SH-SY5Y (cell line): Measurements from ENCODE around the gene COL1A2.

Source experiments
- GATA2 ChIP-seq: IDR thresholded peaks from 2 replicates; pipeline ENCODE4 v1.6.1; 2011; ENCODE audit warnings: mild to moderate bottlenecking, low read depth, low read length
- GATA3 ChIP-seq: IDR thresholded peaks from 2 replicates; pipeline ENCODE4 v1.6.1; 2011; ENCODE audit warnings: low read depth, mild to moderate bottlenecking, low read length, moderate library complexity

Gene COL1A2

DNA sequence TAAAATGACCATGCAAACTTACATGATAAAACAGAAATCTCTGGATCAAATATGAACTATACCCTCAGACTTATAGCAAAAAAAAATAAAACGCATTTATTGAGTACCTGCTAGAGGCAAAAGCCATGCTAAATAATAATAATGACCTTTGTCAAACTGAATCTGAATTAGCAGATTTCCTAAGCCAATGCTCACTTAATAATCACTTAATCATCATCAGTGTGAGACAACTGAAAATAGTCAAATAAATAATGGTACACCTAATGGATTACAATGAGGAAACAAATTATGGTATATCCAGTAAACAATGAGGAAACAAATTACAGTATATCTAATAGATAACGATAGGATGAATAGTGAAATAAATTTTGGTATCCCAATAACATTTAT lies 37.6 kb downstream of the COL1A2 start:
- TF ChIP-seq GATA3 (no peak), GATA2 (no peak)

- TF ChIP-seq GATA3: no peak
- TF ChIP-seq GATA2: no peak
These were observed 38.1 kb downstream of the COL1A2 start for GRCh38 chr7:94432817-94433216.

DNA sequence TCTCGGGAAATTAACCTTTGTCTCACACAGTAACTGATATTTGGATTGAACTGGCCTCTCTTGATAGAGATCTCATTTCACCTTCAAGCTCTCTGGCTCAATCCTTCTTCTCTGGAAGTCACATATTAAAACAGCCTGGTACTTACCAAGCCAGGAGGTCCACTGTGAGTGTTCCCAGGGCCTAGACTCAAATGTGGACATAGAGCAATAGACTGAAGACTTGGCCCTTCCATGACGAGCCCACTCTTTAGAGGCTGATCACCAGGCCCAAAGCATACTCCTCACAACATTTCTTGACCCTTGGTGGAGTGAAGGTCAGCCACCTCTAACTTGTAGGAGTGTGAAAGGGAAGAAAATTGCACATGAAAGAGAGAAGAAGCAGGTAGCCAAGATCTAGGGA lies 38.5 kb downstream of the COL1A2 start:
- TF ChIP-seq GATA2 (no peak), GATA3 (no peak)

DNA sequence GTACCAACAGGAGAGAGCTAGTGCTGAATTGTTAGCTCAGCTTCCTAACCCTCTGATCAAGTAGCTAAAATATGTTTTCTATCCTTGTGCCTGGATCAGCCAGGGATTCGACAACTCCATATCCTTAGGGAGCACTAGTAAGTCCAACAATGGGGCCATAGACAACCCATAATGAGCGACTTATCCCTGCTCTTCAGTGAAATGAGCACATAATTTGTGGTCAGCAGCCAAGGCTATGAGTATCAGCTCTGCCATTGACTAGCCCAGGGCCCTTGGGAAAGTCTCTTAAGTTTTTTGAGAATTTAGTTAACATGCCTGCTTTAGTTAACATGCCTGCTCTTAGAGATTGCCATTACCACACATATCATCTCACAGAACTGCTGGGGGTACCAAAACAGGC lies 39.3 kb downstream of the COL1A2 start:
- TF ChIP-seq GATA3: no peak
- TF ChIP-seq GATA2: no peak

GRCh38 chr7:94436018-94436604 lies 41.4 kb downstream of the COL1A2 start:
- TF ChIP-seq GATA3: no peak
- TF ChIP-seq GATA2: no peak

DNA sequence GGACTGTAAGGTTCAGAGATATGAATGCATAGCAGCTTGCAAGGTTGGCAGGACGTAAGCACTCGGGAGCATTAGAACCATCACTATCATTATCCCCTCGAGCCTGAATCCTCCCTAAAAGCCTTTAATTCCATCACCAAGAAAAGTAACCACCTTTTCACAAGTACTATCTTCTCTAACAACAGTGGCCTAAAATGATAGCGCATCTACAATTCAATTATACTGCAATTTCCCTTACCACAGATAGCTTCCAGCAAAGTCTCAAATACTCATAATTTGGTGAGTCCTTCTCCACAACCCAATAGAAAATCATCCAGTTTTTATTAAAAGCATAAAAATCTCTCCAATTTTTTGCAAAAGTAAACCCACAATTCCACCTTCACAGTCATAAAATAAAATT lies 42.0 kb downstream of the COL1A2 start:
- TF ChIP-seq GATA3 (peak; percentile 52; the same call in 1 of the 2 replicates), GATA2 (peak; percentile 49; the same call in 1 of the 2 replicates)

DNA sequence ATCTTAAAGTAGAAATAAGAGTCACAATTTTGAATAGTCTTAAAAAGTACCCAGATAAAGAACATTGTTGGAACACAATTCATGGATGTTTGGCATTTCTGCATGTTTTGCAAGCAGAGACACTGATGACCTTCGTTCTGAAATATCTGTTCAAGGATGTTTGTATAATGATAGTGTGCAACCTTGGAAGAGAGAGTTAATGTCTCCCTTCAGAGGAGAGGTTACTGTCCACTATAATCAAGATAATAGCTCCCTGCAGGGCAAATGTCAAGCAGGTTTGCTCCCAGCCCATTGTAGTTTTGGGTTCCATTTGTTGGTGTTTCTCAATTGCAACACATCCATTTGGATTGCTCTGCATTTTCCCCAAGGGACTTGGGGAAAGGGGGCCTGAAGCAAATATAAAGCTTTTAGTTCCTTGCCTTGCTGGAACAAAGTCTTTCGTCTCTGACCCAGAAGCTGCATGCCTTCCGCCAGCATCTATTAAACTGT lies 45.2 kb downstream of the COL1A2 start:
- TF ChIP-seq GATA3 (no peak), GATA2 (no peak)

GRCh38 chr7:94440451-94441039 lies 45.9 kb downstream of the COL1A2 start:
- TF ChIP-seq GATA2 (no peak), GATA3 (no peak)

GRCh38 chr7:94441138-94441537 lies 46.4 kb downstream of the COL1A2 start:
- TF ChIP-seq GATA3 (no peak), GATA2 (no peak)

DNA sequence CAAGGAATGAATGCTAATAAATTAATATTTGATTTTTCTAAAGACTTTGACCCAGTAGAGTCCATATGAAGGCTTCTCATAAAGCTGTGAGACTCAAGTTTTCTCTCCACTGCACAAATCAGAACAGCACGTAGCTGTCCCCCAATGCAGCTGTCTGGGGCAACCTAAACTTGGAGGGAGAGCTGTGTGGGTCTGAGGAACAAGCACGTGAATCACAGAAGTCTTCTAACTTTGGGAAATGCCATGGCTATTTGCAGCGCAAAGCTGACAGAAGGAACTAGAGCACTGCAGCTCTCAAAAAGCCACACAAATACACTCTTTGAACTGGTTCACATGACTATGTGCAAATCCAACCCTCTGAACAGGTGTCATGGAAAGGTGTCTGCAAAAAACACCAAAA lies 47.9 kb downstream of the COL1A2 start:
- TF ChIP-seq GATA3 (no peak), GATA2 (no peak)

- TF ChIP-seq GATA3 (no peak), GATA2 (no peak)
These were observed 50.1 kb downstream of the COL1A2 start for GRCh38 chr7:94444813-94445212.

GRCh38 chr7:94445696-94446194 lies 51.0 kb downstream of the COL1A2 start:
- TF ChIP-seq GATA2 (no peak), GATA3 (no peak)

- TF ChIP-seq GATA2: no peak
- TF ChIP-seq GATA3: no peak
These were observed 51.6 kb downstream of the COL1A2 start for GRCh38 chr7:94446308-94446707.

- TF ChIP-seq GATA3 (no peak), GATA2 (no peak)
These were observed 54.5 kb downstream of the COL1A2 start for GRCh38 chr7:94449151-94449725.
